GM18861 (cell line): ENCODE data around the gene MEAF6.

ENCODE experiments used
- ATAC-seq: cut with Tn5 transposase; IDR thresholded peaks from one replicate; pipeline ENCODE4 v1.9.1; 2021; ENCODE audit not compliant: unreplicated experiment

MEAF6 gene

GRCh38 chr1:37474697-37475379 is 39.7 kb downstream of the MEAF6 start:
- no peak for ATAC-seq

- ATAC-seq: peak; percentile 41
These were observed 40.4 kb downstream of the MEAF6 start, which contains the start of gene ZC3H12A for GRCh38 chr1:37474046-37474696. ZC3H12A (plus strand) TSS chr1:37474580; CDS start chr1:37475497, 917 bp downstream.

GRCh38 chr1:37473431-37474045 is 41.0 kb downstream of the MEAF6 start:
- ATAC-seq: no peak

GRCh38 chr1:37472994-37473393 is 41.6 kb downstream of the MEAF6 start:
- no peak for ATAC-seq

- ATAC-seq: no peak
These were observed 42.3 kb downstream of the MEAF6 start for GRCh38 chr1:37472281-37472680.

DNA sequence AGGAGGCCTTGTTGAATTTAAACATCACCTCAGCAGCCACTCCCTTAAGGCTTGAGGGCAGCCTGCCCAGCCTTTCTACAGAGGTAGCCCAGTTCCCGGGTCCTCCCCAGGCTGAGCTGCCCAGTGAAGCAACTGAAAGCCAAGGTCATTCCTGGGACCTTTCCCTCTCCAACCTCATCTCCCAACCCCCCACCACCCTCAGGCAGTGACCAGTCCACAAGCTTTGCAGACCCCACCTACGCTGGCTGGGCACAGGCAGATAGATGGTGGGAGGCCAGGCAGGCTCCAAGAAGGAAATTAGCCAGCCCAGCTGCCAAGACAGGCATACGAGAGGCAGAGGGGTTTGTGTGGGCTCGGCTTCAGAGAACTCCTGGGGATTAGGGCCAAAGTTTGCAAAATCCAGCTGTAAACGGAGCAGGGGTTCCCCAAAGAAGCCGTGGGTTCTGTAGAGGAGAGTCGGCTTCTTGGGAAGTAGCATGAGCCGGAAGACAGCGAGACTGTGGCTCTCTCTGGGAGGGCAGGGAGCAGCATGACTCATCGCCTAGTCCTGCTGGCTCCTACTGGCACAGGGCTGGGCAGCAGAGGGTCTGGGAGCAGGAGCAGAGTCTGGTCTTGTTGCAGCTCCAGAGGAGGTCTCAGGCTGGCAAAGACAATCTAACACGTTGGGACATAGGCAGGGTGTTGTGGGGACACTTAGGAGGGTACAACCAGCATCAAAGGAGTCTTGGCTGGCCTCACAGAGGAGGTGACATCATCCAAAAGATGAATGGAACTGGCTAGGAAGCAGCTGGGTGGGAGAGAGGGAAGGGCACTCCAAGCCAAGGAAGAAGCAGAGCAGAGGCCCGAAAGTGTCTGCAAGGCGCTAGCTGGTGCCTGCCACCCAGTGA is 43.0 kb downstream of the MEAF6 start:
- ATAC-seq: no peak

DNA sequence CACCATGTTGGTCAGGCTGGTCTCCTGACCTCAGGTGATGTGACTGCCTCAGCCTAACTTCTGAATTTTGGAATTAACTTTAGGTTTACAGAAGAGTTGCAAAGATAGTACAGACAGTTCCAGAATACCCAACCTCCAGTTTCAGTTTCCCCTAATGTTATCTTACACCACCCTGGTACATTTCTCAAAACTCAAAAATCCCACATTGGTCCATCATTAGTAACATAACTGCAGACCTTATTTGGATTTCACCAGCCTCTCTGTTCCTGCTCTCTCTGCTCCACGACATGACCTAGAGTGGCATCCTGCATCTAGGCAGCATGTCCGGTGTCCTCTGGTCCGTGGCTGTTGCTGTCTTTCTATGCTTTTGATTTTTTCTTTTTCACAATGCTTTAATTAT is 45.2 kb downstream of the MEAF6 start:
- ATAC-seq: no peak

DNA sequence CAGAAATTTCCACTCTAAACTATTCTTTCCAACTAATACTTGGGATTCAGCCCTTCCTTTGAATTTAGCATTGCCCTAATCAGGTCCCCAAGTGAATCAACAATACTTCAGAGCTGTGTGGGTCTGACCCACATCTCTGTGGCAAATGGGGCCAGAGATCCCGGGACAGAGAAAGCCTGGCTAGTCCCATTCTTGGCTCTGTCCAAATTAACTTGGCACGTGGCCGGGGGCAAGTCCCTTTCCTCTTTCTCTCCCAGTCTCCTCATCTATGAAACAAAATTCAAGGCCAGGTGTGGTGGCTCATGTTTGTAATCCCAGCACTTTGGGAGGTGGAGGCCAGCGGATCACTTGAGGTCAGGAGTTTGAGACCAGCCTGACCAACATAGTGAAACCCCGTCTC is 46.5 kb downstream of the MEAF6 start:
- no peak for ATAC-seq

- ATAC-seq: no peak
These were observed 48.7 kb downstream of the MEAF6 start for GRCh38 chr1:37465593-37466517.

DNA sequence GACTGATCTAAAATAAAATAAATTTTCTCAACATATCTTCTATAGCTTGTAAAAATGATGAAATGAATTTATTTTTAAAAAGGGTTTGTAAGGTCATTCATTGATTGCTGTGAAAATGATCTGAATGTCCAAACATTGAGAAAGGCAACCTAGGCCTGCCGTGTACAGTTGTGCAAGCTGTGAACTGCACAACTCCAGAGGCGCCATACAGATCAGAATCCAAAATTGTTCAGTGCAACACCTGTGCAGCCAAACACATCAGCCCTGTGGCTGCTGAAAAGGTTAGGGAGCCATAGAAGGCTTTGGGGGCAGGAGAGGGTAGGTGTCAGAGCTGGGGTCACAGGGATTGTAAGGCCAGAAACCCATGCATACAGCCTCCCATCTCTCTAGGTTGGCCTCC is 50.1 kb downstream of the MEAF6 start:
- ATAC-seq: no peak

DNA sequence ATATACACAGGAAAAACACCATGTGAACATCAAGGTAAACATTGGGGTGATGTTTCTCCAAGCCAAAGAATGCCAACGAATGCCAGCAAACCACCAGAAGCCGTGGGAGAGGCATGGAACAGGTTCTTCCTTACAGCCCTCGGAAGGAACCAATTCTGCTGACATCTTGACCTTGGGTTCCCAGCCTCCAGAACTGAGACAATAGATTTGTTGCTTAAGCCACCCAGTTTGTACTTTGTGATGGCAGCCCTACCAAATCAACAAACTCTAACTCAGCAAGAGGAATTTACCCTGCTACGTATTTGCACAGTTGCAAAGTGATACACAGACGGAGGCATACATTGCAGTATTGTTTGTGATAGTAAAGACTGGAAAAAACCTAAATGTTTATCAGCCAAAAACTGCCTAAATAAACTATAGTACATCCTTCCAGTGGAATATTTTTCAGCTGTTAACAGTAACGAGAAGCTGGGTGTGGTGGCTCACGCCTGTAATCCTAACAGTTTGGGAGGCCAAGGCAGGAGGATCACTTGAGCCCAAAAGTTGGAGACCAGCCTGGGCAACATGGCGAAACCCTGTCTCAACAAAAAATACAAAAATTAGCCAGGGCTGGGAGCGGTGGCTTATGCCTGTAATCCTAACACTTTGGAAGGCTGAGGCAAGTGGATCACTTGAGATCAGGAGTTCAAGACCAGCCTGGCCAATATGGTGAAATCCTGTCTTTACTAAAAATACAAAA is 52.7 kb downstream of the MEAF6 start:
- ATAC-seq: no peak

DNA sequence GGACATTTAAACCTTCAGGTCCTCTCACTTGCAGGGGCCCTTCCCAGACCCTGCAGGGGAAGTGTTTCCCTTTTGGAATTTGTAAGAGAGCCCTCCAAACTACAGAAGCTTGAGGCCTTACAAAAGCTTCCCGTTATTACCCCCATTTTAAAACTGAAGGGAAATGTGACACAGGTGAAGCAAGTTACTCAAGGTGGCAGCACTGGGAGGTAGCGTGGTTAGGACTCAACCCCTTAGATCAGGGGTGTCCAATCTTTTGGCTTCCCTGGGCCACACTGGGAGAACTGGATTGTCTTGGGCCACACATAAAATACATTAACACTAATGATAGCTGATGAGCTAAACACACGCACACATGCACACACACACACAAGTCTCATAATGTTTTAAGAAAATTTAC is 56.0 kb downstream of the MEAF6 start:
- ATAC-seq: no peak

DNA sequence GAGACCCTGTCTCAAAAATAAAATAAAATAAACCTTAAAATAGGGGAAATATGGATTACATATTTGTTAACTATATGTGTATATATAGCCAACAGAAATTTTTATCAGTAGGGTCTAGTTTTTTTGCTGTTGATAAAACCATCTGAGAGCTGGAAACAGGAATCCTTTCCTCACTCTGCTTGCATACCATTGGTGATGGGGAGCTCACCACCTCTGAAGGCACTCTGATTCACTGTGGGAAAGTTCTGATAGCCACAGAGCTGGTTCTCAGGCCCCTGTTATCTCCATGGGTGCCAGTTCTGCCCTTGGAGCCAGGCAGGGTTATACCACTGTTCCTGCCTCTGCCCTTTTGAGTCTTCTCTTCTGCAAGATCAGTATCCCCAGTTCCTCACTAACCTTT is 58.0 kb downstream of the MEAF6 start:
- no peak for ATAC-seq

DNA sequence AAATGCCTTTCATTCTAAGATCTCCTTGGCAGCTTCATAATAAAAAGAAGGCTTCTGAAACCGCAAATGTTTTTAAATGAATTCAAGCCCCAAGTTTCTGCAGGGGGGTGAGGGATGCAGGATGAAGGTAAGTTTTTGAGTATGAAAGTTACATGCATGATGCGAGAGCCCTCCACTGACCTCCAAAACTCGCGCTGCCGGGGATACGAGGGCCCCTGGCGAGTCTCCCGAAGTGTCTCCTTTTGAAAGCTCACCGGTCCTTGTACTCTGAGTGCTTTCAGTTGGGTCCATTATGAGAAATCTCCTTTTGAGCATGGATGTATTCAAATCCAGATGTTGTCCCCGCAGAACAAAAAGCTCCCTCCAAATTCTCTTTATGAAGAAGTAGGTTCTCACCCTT is 59.0 kb downstream of the MEAF6 start:
- no peak for ATAC-seq

- no peak for ATAC-seq
These were observed 60.9 kb downstream of the MEAF6 start for GRCh38 chr1:37453647-37454046.

DNA sequence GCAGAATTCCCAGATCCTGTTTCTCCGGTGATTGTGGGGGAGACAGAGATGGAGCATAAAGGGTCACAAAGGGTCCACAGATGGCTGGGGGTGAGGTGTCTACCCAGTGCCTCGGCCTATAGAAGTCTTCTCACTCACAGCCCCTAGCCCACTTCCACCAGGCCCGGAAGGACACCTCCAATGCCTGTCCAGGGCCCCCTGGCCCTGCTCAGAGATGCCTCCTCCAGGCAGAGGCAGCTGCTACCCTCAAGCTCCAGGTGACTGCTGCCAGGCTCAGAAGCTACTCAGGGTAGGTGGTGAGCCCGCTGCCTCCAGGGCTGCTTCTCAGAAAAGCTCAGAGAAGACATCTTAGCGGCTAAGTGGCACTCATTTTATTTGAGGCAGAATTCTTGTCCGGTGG is 62.1 kb downstream of the MEAF6 start:
- no peak for ATAC-seq

- no peak for ATAC-seq
These were observed 64.6 kb downstream of the MEAF6 start for GRCh38 chr1:37449936-37450335.

GRCh38 chr1:37448691-37449417 is 65.7 kb downstream of the MEAF6 start:
- ATAC-seq: no peak

GRCh38 chr1:37448185-37448584 is 66.4 kb downstream of the MEAF6 start:
- no peak for ATAC-seq
